Measurements from ENCODE around the gene GOLGA1. TPM values are rescaled to one million over a fixed set of nuclear protein-coding genes. Genes with fewer than 3 reads are reported as not detected.
A peak's percentile ranks its signal among the peaks of the same experiment; 100 is the strongest.

The GOLGA1 gene
- total and polyA plus RNA-seq, 9 of the 15 experiments (the other 6 are each of a cell fraction or from before 2014, with no cell fraction given): 2.9 to 15.9 (median 8.5) TPM

- TF ChIP-seq, protein P1, sequence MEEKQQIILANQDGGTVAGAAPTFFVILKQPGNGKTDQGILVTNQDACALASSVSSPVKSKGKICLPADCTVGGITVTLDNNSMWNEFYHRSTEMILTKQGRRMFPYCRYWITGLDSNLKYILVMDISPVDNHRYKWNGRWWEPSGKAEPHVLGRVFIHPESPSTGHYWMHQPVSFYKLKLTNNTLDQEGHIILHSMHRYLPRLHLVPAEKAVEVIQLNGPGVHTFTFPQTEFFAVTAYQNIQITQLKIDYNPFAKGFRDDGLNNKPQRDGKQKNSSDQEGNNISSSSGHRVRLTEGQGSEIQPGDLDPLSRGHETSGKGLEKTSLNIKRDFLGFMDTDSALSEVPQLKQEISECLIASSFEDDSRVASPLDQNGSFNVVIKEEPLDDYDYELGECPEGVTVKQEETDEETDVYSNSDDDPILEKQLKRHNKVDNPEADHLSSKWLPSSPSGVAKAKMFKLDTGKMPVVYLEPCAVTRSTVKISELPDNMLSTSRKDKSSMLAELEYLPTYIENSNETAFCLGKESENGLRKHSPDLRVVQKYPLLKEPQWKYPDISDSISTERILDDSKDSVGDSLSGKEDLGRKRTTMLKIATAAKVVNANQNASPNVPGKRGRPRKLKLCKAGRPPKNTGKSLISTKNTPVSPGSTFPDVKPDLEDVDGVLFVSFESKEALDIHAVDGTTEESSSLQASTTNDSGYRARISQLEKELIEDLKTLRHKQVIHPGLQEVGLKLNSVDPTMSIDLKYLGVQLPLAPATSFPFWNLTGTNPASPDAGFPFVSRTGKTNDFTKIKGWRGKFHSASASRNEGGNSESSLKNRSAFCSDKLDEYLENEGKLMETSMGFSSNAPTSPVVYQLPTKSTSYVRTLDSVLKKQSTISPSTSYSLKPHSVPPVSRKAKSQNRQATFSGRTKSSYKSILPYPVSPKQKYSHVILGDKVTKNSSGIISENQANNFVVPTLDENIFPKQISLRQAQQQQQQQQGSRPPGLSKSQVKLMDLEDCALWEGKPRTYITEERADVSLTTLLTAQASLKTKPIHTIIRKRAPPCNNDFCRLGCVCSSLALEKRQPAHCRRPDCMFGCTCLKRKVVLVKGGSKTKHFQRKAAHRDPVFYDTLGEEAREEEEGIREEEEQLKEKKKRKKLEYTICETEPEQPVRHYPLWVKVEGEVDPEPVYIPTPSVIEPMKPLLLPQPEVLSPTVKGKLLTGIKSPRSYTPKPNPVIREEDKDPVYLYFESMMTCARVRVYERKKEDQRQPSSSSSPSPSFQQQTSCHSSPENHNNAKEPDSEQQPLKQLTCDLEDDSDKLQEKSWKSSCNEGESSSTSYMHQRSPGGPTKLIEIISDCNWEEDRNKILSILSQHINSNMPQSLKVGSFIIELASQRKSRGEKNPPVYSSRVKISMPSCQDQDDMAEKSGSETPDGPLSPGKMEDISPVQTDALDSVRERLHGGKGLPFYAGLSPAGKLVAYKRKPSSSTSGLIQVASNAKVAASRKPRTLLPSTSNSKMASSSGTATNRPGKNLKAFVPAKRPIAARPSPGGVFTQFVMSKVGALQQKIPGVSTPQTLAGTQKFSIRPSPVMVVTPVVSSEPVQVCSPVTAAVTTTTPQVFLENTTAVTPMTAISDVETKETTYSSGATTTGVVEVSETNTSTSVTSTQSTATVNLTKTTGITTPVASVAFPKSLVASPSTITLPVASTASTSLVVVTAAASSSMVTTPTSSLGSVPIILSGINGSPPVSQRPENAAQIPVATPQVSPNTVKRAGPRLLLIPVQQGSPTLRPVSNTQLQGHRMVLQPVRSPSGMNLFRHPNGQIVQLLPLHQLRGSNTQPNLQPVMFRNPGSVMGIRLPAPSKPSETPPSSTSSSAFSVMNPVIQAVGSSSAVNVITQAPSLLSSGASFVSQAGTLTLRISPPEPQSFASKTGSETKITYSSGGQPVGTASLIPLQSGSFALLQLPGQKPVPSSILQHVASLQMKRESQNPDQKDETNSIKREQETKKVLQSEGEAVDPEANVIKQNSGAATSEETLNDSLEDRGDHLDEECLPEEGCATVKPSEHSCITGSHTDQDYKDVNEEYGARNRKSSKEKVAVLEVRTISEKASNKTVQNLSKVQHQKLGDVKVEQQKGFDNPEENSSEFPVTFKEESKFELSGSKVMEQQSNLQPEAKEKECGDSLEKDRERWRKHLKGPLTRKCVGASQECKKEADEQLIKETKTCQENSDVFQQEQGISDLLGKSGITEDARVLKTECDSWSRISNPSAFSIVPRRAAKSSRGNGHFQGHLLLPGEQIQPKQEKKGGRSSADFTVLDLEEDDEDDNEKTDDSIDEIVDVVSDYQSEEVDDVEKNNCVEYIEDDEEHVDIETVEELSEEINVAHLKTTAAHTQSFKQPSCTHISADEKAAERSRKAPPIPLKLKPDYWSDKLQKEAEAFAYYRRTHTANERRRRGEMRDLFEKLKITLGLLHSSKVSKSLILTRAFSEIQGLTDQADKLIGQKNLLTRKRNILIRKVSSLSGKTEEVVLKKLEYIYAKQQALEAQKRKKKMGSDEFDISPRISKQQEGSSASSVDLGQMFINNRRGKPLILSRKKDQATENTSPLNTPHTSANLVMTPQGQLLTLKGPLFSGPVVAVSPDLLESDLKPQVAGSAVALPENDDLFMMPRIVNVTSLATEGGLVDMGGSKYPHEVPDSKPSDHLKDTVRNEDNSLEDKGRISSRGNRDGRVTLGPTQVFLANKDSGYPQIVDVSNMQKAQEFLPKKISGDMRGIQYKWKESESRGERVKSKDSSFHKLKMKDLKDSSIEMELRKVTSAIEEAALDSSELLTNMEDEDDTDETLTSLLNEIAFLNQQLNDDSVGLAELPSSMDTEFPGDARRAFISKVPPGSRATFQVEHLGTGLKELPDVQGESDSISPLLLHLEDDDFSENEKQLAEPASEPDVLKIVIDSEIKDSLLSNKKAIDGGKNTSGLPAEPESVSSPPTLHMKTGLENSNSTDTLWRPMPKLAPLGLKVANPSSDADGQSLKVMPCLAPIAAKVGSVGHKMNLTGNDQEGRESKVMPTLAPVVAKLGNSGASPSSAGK (IDR thresholded peaks at IDR 0.05): peak; percentile 65
- TF ChIP-seq, protein P2, sequence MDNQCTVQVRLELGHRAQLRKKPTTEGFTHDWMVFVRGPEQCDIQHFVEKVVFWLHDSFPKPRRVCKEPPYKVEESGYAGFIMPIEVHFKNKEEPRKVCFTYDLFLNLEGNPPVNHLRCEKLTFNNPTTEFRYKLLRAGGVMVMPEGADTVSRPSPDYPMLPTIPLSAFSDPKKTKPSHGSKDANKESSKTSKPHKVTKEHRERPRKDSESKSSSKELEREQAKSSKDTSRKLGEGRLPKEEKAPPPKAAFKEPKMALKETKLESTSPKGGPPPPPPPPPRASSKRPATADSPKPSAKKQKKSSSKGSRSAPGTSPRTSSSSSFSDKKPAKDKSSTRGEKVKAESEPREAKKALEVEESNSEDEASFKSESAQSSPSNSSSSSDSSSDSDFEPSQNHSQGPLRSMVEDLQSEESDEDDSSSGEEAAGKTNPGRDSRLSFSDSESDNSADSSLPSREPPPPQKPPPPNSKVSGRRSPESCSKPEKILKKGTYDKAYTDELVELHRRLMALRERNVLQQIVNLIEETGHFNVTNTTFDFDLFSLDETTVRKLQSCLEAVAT (IDR thresholded peaks at IDR 0.05): peak in 1 of 2 experiments; percentile 60; a peak in 1 of 4 replicates
- TF ChIP-seq ATF4 (CRISPR knock-in tag; IDR thresholded peaks at IDR 0.05): no peak
- TF ChIP-seq ZNF717 (CRISPR knock-in tag; IDR thresholded peaks at IDR 0.05): no peak
Measured at GRCh38 chr9:124941679-124942561, 1.0 kb upstream of the GOLGA1 start (continued).
